Karpas-422 (cell line): ENCODE data around the gene NNT. TPM values are rescaled to one million over a fixed set of nuclear protein-coding genes. Genes with fewer than 3 reads are reported as not detected.
"Not testable (repeated sequence)": the region's sequence is repeated elsewhere in the genome, so short reads cannot be mapped to it uniquely, and the experiment has no call there.

Experiments
- DNase-seq: peaks from one replicate; pipeline ENCODE4 v3.0.0-alpha.2; 2015
- H2AFZ ChIP-seq: fragments of 200-600 bp; sonication (generic); 2 replicates; pipeline ENCODE4 v1.6.1; 2014; ENCODE audit warnings: antibody characterized with exemption, low read length, mixed read lengths
- H3K27ac ChIP-seq: fragments of 200-600 bp; sonication (generic); 2 replicates; pipeline ENCODE4 v1.5.1; 2014; ENCODE audit warnings: mild to moderate bottlenecking, low read length, moderate library complexity
- H3K27me3 ChIP-seq: fragments of 200-600 bp; sonication (generic); 2 replicates; pipeline ENCODE4 v1.6.1; 2014; ENCODE audit warnings: low read length, mixed read lengths
- H3K36me3 ChIP-seq: fragments of 200-600 bp; sonication (generic); 2 replicates; pipeline ENCODE4 v1.6.1; 2014; ENCODE audit warnings: low read length, mixed read lengths; ENCODE audit not compliant: insufficient read depth
- H3K4me1 ChIP-seq: fragments of 200-600 bp; sonication (generic); 2 replicates; pipeline ENCODE4 v1.6.1; 2014; ENCODE audit warnings: mild to moderate bottlenecking, low read length, mixed read lengths
- H3K4me2 ChIP-seq: fragments of 200-600 bp; sonication (generic); 2 replicates; pipeline ENCODE4 v1.6.1; 2014; ENCODE audit warnings: low read length, low read depth, mild to moderate bottlenecking; ENCODE audit not compliant: poor library complexity, severe bottlenecking
- H3K4me3 ChIP-seq: fragments of 200-600 bp; sonication (generic); 2 replicates; pipeline ENCODE4 v1.5.1; 2014; ENCODE audit warnings: mild to moderate bottlenecking, antibody characterized with exemption, low read length, mixed read lengths
- H3K79me2 ChIP-seq: fragments of 200-600 bp; sonication (generic); 2 replicates; pipeline ENCODE4 v1.6.1; 2014; ENCODE audit warnings: mild to moderate bottlenecking, low read length, mixed read lengths
- H3K9ac ChIP-seq: fragments of 200-600 bp; sonication (generic); 2 replicates; pipeline ENCODE4 v1.6.0; 2014; ENCODE audit warnings: low read length
- H3K9me2 ChIP-seq: fragments of 200-600 bp; sonication (generic), shearing (Covaris generic); replicated peaks from 2 replicates; pipeline ENCODE4 v1.6.0; 2014; ENCODE audit warnings: mild to moderate bottlenecking, low read length, moderate library complexity; ENCODE audit not compliant: insufficient read depth
- H3K9me3 ChIP-seq: fragments of 300-700, 200-600 bp; sonication (generic); 2 replicates; pipeline ENCODE4 v1.6.1; 2014; ENCODE audit warnings: low read length, mixed read lengths
- H4K20me1 ChIP-seq: fragments of 200-600 bp; sonication (generic); 2 replicates; pipeline ENCODE4 v1.6.1; 2014; ENCODE audit warnings: mild to moderate bottlenecking, antibody characterized with exemption, low read length, low read depth; ENCODE audit not compliant: insufficient read depth
- total RNA-seq: library from RNA; depleted of rRNA; stranded (reverse); fragments of >200 nt; shearing (Covaris generic); gene quantifications from 2 replicates; pipeline ENCODE4 v1.2.3, GENCODE V29; 2014; ENCODE audit warnings: low replicate concordance

The NNT gene
- total RNA-seq, 1 experiment from 2014 or later = 96.9 TPM

DNA sequence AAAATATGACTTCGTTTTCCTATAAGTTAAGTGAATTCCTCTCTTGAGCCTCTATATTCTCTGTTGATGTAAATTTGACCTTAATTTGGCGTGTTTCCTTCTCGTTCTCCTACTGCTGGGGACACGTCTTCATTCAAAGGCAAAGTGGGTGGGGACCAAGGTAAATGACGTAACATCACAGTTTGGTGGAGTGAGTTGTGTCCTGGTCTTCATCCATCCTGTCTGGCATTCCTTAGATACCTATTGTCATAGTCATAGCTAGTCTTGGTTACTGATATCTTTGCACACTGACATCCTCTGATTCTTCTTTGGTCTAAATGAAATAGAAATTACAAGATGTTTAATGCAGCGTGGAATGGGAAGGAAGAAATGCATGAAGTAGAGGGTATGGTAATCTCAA is 108.5 kb downstream of the NNT start:
- H3K79me2 ChIP-seq = no peaks in the 10 kb centered on the region
- no peak overlapping the region for H3K27ac ChIP-seq
- no peak overlapping the region for H2AFZ ChIP-seq
- DNase-seq = no peak
- 0 out of 2 replicates have a peak, but pooled peaks cover 3% of the 10 kb centered on the region for H3K36me3 ChIP-seq
- H3K9me2 ChIP-seq = no peaks in the 10 kb centered on the region
- H3K4me3 ChIP-seq = no peak overlapping the region
- no peak overlapping the region for H3K4me2 ChIP-seq
- H4K20me1 ChIP-seq = no peaks in the 10 kb centered on the region
- H3K9ac ChIP-seq = no peak overlapping the region
- no peaks in the 10 kb centered on the region for H3K27me3 ChIP-seq
- H3K4me1 ChIP-seq = no peaks in the 10 kb centered on the region
- H3K9me3 ChIP-seq = no peaks in the 10 kb centered on the region

DNA sequence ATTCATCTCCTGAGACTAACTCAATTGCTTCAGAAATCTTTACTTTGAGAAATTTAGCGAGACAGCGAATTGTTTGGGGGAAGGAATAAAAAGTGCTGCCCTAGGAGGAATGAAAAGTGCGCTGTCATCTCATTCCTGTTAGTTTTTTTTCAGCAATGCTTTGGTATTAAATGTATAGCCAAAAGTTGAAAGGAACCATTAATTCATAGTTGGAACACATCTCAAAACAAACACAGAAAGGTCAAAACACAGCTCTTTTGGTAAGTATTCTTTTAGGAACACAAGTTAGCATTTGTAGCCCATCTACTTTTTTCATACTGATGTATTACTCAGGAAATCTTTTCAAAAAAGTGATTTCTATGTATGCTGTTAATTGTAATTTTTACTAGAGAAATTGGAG is 109.1 kb downstream of the NNT start:
- Histone ChIP-seq H3K27me3 (no peaks in the 10 kb centered on the region), H3K9ac (no peak overlapping the region), H2AFZ (no peak overlapping the region), H3K4me1 (no peaks in the 10 kb centered on the region), H3K4me3 (no peak overlapping the region), H3K9me2 (no peaks in the 10 kb centered on the region), H3K36me3 (0 out of 2 replicates have a peak, but pooled peaks cover 3% of the 10 kb centered on the region), H3K79me2 (no peaks in the 10 kb centered on the region), H3K9me3 (no peaks in the 10 kb centered on the region), H3K4me2 (no peak overlapping the region), H3K27ac (no peak overlapping the region), H4K20me1 (no peaks in the 10 kb centered on the region)
- DNase-seq = no peak

DNA sequence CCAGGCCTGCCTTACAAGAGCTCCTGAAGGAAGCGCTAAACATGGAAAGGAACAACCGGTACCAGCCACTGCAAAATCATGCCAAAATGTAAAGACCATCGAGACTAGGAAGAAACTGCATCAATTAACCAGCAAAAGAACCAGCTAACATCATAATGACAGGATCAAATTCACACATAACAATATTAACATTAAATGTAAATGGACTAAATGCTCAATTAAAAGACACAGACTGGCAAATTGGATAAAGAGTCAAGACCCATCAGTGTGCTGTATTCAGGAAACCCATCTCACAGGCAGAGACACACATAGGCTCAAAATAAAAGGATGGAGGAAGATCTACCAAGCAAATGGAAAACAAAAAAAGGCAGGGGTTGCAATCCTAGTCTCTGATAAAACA is 116.8 kb downstream of the NNT start:
- H3K4me1 ChIP-seq, H3K4me2 ChIP-seq, H3K9me3 ChIP-seq, H4K20me1 ChIP-seq, H2AFZ ChIP-seq, H3K27ac ChIP-seq, H3K4me3 ChIP-seq, H3K79me2 ChIP-seq, H3K9ac ChIP-seq, H3K27me3 ChIP-seq, H3K36me3 ChIP-seq, DNase-seq, H3K9me2 ChIP-seq: not testable (repeated sequence)

DNA sequence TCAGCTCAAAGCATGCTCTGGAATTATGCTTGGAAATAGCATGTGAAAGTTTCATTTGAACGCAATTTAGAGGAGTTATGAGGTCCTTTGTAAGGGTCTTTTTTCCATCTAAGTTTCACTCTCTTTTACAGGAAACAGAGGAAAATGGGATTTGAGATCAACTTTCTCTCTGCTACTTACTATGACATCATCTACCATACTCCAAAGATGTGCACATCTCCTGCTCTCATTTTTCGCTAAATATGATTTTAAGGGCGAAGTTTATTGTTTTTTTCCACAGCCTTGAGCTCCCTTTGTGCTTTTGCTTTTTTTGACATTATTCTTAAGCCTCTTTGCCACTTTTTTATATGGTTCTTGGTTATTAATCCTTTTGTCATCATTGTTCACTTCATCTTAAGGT is 125.6 kb downstream of the NNT start:
- Histone ChIP-seq H3K79me2 (no peaks in the 10 kb centered on the region), H3K9me3 (no peaks in the 10 kb centered on the region), H3K4me1 (no peaks in the 10 kb centered on the region), H3K4me3 (no peak overlapping the region), H3K9ac (no peak overlapping the region), H3K4me2 (no peak overlapping the region), H3K27me3 (no peaks in the 10 kb centered on the region), H2AFZ (no peak overlapping the region), H4K20me1 (no peaks in the 10 kb centered on the region), H3K36me3 (no peaks in the 10 kb centered on the region), H3K9me2 (no peaks in the 10 kb centered on the region), H3K27ac (no peak overlapping the region)
- DNase-seq = peak; percentile 20

DNA sequence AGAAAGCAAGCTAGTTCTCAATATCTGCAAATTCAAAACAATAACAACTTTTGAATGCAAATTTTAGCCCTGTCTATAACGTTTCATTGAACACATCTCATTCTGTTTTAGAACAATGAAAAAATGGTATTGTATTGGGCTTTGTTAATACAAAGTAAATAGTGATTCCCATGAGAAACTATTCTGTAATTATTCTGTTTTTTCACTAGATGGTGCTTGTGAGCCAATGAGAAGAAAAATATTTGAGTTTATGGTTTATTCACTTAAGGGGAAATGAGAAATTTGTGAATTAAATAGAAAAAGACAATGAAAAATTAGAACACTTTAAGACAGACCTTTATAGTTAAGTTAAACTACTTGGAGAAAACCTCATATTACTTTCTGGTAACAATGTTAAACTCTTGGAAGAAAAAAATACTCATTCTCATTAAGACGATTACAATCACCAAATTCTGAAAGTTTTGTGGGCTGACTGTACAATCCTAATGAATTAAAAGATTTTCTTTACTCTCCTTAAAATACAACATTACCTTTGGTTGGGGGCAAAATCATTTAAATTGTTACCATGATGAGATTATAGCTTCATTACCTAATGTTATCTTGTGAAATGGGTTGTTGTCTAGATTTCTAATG is 127.0 kb downstream of the NNT start:
- Histone ChIP-seq H3K36me3 (no peaks in the 10 kb centered on the region), H3K27ac (no peak overlapping the region), H3K4me1 (no peaks in the 10 kb centered on the region), H3K79me2 (no peaks in the 10 kb centered on the region), H3K9ac (no peak overlapping the region), H2AFZ (no peak overlapping the region), H4K20me1 (no peaks in the 10 kb centered on the region), H3K9me2 (no peaks in the 10 kb centered on the region), H3K4me2 (no peak overlapping the region), H3K4me3 (no peak overlapping the region), H3K9me3 (no peaks in the 10 kb centered on the region), H3K27me3 (no peaks in the 10 kb centered on the region)
- DNase-seq = peak; percentile 73

DNA sequence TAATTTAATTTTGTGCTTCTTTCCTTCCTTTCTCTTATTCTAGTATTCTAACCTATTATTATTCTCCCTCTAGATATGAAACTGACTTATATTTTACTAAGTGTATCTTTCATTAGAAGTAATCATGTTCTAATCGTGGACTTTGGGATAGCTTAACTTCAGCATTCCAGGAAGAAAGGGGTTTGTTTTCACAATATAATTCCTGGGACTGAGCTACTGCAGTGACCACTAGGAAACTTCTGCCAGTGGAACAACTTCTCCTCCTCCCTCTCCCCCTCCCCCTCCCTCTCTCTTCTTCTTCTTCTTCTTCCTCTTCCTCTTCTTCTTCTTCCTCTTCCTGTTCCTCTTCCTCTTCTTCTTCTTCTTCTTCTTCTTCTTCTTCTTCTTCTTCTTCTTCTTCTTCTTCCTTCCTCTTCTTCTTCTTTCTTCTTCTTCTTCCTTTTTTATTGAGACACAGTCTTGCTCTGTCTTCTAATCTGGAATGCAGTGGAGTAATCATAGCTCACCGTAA is 127.9 kb downstream of the NNT start:
- no peaks in the 10 kb centered on the region for H3K79me2 ChIP-seq
- H3K27ac ChIP-seq = no peak overlapping the region
- no peaks in the 10 kb centered on the region for H4K20me1 ChIP-seq
- H2AFZ ChIP-seq = no peak overlapping the region
- H3K9me2 ChIP-seq = no peaks in the 10 kb centered on the region
- no peaks in the 10 kb centered on the region for H3K36me3 ChIP-seq
- DNase-seq = peak; percentile 31
- H3K27me3 ChIP-seq = no peaks in the 10 kb centered on the region
- no peaks in the 10 kb centered on the region for H3K4me1 ChIP-seq
- H3K9me3 ChIP-seq = no peaks in the 10 kb centered on the region
- H3K4me3 ChIP-seq = no peak overlapping the region
- no peak overlapping the region for H3K9ac ChIP-seq
- H3K4me2 ChIP-seq = no peak overlapping the region

DNA sequence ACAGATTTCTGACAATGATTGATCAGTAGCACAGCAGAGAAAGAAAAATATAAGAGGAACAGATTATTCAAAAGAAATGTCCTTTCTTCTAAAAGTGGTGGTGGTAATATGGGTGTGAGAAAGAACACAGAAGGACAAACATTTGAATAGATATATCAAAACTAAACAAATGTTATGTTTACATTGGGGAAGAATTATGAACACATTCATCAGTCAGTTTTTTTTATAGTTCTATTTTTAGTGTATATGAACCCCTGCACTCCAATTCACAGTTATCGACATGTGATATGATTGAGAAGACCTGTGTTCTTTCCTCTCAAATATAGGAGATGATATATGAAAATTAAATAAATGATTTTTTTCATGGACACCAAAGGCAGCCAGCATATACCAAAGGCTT is 128.6 kb downstream of the NNT start:
- H3K9ac ChIP-seq = no peak overlapping the region
- no peaks in the 10 kb centered on the region for H3K79me2 ChIP-seq
- H2AFZ ChIP-seq = no peak overlapping the region
- no peaks in the 10 kb centered on the region for H4K20me1 ChIP-seq
- H3K4me2 ChIP-seq = no peak overlapping the region
- no peaks in the 10 kb centered on the region for H3K36me3 ChIP-seq
- no peaks in the 10 kb centered on the region for H3K9me2 ChIP-seq
- H3K27me3 ChIP-seq = no peaks in the 10 kb centered on the region
- peak; percentile 35 for DNase-seq
- H3K27ac ChIP-seq = no peak overlapping the region
- no peak overlapping the region for H3K4me3 ChIP-seq
- H3K4me1 ChIP-seq = no peaks in the 10 kb centered on the region
- no peaks in the 10 kb centered on the region for H3K9me3 ChIP-seq

DNA sequence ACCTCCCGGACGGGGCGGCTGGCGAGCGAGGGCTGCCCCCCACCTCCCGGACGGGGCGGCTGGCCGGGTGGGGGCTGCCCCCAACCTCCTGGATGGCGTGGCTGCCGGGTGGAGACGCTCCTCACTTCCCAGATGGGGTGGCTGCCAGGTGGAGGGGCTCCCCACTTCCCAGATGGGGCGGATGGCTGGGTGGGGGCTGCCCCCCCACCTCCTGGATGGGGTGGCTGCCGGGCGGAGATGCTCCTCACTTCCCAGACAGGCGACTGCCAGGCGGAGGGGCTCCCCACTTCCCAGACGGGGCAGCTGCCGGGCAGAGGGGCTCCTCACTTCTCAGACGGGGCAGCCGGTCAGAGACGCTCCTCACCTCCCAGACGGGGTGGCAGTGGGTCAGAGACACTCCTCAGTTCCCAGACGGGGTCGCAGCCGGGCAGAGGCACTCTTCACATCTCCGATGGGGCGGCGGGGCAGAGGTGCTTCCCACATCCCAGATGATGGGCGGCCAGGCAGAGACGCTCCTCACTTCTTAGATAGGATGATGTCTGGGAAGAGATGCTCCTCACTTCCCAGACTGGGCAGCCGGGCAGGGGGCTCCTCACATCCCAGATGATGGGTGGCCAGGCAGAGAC is 143.1 kb downstream of the NNT start:
- not testable (repeated sequence) for H3K9me3 ChIP-seq, H3K79me2 ChIP-seq, H2AFZ ChIP-seq, H3K4me3 ChIP-seq, H3K27me3 ChIP-seq, H4K20me1 ChIP-seq, H3K27ac ChIP-seq, H3K9ac ChIP-seq, H3K4me1 ChIP-seq, DNase-seq, H3K36me3 ChIP-seq, H3K9me2 ChIP-seq, H3K4me2 ChIP-seq
